ENCODE results near the gene OCRL.

OCRL gene

DNA sequence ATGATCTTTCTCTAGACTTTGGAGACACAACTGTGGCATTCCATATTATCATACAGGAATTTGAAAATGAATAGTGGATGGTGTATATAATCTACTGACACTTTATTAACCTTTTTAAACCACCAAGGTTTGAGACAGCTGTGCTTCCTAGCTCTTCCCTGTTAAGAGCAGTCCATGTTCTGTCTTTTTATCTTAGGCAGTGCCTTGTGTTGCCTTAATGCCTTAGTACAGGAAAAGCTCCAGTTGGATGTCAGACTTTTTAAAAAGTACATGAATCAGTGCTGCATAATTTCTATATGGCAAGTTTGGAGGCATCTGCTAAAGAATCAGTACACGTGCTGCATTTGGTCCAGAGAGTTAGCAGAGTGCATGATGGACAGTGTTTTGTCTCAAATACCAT is 45.1 kb downstream of the OCRL start:
- TF ChIP-seq, protein P1, sequence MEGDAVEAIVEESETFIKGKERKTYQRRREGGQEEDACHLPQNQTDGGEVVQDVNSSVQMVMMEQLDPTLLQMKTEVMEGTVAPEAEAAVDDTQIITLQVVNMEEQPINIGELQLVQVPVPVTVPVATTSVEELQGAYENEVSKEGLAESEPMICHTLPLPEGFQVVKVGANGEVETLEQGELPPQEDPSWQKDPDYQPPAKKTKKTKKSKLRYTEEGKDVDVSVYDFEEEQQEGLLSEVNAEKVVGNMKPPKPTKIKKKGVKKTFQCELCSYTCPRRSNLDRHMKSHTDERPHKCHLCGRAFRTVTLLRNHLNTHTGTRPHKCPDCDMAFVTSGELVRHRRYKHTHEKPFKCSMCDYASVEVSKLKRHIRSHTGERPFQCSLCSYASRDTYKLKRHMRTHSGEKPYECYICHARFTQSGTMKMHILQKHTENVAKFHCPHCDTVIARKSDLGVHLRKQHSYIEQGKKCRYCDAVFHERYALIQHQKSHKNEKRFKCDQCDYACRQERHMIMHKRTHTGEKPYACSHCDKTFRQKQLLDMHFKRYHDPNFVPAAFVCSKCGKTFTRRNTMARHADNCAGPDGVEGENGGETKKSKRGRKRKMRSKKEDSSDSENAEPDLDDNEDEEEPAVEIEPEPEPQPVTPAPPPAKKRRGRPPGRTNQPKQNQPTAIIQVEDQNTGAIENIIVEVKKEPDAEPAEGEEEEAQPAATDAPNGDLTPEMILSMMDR (conservative IDR thresholded peaks at IDR 0.05; ENCODE audit: low read depth, low read length): no peak
- no peak for DNase-seq (ENCODE audit: low read depth)
- no peak overlapping the region for H3K4me3 ChIP-seq (ENCODE audit: low read length)

DNA sequence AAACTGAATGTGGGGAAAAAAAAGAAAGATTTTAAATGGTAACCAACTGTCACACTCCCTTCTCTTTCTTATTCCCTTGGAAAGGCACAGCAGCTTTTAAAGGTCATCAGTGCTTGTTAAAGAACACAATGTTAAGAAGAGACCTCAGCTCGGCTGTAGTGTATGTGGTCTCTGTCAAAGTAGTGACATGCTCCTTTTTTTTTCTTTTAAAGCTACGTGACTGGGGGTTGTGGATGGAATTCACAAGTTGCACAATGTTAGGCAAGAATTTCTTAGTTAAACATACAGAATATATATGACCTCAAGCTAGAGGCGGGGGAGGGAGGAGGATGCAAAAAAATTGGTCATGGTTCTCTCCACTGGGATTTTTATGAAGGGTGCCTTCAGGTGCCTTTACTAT is 45.6 kb downstream of the OCRL start:
- no peak for DNase-seq (ENCODE audit: low read depth)
- no peak overlapping the region for H3K4me3 ChIP-seq (ENCODE audit: low read length)
- TF ChIP-seq, protein P1 (conservative IDR thresholded peaks at IDR 0.05; ENCODE audit: low read depth, low read length): no peak

DNA sequence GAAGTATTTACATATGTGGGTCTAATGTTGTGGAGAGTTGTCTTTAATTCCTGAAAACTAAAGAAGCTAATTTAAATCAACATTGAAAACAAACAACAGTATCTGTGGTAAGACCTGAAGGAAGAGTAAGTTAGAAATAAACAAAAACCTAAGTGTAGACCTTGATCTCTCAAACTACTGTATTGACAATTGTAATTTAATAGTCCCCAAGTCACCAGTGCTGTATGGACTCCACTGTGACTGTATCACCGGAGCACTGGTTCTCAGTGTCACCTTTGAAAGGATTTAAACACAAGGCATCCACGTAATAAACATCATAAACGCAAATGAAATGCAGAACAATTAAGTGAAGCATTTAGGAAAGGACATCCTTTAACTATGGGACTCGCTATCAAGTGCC is 46.4 kb downstream of the OCRL start:
- no peak for DNase-seq (ENCODE audit: low read depth)
- no peak overlapping the region for H3K4me3 ChIP-seq (ENCODE audit: low read length)
- TF ChIP-seq, protein P1 (conservative IDR thresholded peaks at IDR 0.05; ENCODE audit: low read depth, low read length): no peak

DNA sequence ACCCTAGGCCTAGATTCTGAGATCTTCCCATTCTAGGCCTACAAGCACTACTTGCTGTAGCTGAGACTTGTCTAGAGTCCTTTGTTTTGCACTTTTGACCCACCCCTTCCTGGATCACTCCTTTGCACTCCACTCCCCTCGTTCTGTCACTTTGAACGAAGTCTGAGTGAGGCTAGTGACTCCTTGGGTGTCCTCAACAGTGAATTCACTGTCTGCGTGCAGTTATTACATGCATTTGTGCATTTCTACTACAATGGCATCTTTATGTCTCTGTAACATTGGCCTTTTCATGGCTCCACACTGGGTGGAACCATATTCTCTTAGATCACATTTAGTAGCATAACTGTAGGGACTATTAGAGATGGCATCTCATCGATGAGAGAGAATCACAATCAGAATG is 50.5 kb downstream of the OCRL start:
- TF ChIP-seq, protein P1 (conservative IDR thresholded peaks at IDR 0.05; ENCODE audit: low read depth, low read length): no peak
- H3K4me3 ChIP-seq (ENCODE audit: low read length): no peak overlapping the region
- no peak for DNase-seq (ENCODE audit: low read depth)

DNA sequence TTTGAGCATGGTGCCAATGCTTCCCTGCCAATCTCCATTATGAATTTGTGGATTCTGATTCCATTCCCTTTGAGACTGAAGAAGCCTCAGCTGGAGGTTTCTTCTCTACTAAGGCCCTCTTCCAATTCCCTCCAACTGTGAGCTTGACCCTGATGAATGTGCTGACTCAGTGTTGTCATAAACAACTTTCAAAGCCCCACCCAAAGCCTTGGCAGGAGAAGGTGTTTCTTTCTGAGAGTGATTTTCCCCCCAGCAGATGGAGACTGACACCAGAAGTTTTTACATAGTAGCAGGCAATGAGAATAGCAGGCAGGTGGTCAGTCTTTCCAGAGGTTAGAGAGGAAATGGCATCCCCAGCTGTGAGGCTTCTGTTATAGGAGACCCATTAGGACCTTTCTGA is 53.1 kb downstream of the OCRL start:
- TF ChIP-seq, protein P1 (conservative IDR thresholded peaks at IDR 0.05; ENCODE audit: low read depth, low read length): no peak
- H3K4me3 ChIP-seq (ENCODE audit: low read length): no peak overlapping the region
- DNase-seq (ENCODE audit: low read depth): no peak

DNA sequence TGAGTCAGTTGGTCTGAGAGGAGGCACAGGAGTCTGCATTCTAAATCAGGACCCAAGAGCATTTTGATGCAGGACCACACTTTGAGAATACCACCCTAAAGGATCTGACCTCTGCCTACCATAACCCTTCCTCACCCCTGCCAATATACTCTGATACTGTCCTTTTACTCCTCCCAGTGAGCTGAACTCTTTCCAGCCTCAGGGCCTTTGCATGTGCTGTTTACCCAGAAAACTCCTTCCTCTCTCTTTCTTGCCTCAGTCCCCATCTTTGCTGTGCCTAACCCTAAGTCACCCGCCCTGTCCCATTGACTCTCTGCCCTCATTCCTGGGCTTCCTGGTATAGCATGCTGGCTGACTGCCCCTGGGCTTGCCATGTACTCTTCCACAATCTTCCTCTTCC is 54.7 kb downstream of the OCRL start:
- H3K4me3 ChIP-seq (ENCODE audit: low read length): no peak overlapping the region
- DNase-seq (ENCODE audit: low read depth): no peak
- TF ChIP-seq, protein P1 (conservative IDR thresholded peaks at IDR 0.05; ENCODE audit: low read depth, low read length): no peak

DNA sequence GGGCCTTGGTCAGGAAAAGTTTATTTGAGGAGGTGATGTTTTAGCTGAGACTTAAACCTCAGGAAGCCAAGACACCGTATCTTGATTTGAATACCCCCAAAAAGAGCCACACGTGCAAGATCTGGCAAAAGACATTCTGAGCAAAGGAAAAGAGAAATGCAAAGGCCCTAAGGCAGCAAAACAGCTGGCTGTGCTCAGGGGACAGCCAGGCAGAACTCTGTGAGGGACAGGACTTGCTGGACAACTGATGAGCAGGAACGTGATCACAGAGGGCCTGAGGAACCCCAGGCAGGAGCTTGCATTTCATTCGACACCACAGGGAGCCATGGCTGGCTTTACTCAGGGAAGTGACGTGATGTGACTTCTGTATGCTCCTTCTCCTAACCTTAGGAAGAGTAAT is 56.0 kb downstream of the OCRL start:
- DNase-seq (ENCODE audit: low read depth): no peak
- TF ChIP-seq, protein P1 (conservative IDR thresholded peaks at IDR 0.05; ENCODE audit: low read depth, low read length): no peak
- H3K4me3 ChIP-seq (ENCODE audit: low read length): no peak overlapping the region

All from retinal pigment epithelial cell (primary cell).